GM21381 (cell line): ENCODE data around the gene RASL11A.
"Not testable (repeated sequence)": the region's sequence is repeated elsewhere in the genome, so short reads cannot be mapped to it uniquely, and the experiment has no call there.

Experiments used
- ATAC-seq: cut with Tn5 transposase; IDR thresholded peaks from one replicate; pipeline ENCODE4 v1.9.1; 2021; ENCODE audit warnings: mild to moderate bottlenecking, moderate library complexity; ENCODE audit not compliant: unreplicated experiment

Gene RASL11A, protein sequence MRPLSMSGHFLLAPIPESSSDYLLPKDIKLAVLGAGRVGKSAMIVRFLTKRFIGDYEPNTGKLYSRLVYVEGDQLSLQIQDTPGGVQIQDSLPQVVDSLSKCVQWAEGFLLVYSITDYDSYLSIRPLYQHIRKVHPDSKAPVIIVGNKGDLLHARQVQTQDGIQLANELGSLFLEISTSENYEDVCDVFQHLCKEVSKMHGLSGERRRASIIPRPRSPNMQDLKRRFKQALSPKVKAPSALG

DNA sequence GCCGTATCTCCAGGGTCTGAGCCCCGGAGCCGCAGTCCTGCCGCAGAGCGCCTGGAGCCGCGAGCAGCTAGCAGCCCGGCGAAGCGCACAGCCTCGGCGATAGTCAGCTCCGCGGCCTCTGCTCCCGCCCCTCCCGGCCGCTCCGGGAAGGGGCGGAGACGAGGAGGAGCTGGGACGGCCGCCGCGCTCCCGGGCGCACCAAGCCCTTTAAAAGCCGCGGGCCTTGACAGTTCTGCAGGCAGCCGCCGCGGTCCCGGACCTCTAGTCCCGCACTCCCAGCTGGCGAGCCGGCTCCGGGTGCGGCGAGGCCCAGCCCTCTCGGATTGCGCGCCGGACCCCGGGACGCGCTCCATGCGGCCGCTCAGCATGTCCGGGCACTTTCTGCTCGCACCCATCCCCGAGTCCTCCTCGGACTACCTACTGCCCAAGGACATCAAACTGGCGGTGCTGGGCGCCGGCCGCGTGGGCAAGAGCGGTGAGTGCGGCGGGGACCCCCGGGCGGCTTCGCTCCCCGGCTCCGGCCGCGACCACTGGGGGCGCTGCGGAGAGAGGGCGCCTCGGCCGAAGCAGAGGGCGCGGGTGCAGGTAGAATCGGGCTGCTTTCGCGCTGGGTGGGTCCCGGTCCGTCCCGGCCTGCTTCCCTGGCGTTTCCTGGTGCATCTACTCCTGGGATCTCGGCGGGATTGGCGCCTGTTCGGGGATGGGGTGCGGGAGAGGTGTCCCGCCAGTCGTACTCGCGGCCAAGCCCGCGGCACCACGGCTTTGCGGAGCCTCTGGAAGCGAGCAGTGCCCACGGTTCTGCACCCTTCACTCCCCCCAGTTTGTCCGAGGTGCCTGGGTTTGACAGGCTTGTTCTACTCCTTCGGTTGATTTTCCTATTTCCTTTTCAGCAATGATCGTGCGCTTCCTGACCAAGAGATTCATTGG lies at the start of gene RASL11A:
Gene RASL11A, plus strand, starts transcription at position 237 of the 927 bp plus-strand sequence. Its CDS starts 115 bp downstream, at position 352.
- ATAC-seq = peak; percentile 81

DNA sequence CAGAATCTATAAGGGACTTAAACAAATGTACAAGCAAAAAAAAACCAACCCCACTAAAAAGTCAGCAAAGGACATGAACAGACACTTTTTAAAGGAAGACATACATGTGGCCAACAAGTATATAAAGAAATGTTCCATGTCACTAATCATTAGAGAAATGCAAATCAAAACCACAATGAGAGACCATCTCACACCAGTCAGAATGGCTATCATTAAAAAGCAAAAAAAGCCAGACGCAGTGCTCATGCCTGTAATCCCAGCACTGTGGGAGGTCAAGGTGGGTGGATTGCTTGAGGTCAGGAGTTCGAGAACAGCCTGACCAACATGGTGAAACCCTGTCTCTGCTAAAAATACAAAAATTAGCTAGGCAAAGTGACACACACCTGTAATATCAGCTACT lies 48.5 kb upstream of the RASL11A start:
- not testable (repeated sequence) for ATAC-seq

DNA sequence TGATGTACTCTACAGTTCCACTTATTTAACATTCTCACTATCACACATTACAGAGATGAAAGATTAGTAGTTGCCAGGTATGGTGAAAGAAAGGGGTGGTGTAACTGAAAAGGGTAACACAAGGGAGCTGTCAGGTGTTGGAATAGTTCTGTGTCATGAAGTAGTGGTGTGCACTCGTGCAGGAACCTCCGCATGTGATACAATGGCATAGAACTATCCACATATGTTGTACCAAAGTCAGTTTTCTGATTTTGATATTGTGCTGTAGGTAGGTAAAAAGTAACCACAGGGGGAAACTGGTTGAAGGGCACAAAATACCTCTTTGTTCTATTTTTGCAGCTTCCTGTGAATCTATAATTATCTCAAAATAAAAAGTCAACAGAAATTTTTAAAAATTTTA lies 43.6 kb upstream of the RASL11A start:
- ATAC-seq = no peak

DNA sequence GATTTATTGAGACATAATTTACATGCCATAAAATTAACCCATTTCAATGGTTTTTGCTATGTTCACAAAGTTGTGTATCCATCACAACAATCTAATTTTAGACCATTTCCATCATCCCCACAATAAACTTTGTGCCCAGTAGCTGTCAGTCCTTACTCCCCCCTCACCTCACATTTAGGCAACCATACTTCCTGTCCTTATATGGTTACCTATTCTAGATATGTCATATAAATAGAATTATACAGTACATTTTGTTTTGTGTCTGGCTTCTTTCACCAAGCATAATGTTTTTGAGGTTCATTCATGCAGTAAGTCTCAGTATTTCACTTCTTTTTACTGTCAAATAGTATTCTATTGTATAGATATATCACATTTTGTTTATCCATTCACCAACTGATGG lies 42.5 kb upstream of the RASL11A start:
- ATAC-seq = no peak

DNA sequence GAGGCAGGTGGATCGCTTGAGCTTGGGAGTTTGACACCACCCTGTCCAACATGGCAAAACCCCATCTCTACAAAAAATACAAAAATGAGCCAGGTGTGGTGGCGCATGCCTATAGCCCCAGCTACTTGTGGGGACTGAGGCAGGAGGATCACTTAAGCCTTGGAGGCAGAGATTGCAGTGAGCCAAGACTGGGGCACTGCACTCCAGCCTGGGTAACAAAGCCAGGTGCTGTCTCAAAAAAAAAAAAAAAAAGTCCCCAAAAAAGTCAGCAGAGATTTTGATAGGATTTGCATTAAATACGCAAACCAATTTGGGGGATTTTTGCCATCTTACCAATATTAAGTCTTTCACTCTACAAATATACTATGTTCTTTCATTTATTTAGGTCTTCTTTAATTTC lies 41.0 kb upstream of the RASL11A start:
- ATAC-seq = no peak

DNA sequence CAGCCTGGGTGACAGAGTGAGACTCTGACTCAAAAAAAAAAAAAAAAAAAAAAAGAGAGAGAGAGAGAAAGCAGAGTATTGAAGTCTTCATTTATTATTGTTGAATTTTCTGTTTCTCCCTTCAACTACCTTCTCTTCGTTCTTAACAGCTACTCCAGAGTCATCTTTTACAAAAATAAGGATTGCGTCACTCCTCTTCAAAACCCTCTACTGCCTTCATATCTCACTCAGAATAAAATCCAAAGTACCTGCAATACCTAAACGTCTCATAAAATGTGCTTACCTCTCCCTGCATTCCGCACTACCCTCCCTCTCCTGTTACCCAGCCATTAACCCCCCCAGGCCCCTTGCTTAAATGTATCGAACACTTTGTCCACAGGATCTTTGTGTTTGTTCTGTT lies 36.7 kb upstream of the RASL11A start:
- ATAC-seq = no peak

DNA sequence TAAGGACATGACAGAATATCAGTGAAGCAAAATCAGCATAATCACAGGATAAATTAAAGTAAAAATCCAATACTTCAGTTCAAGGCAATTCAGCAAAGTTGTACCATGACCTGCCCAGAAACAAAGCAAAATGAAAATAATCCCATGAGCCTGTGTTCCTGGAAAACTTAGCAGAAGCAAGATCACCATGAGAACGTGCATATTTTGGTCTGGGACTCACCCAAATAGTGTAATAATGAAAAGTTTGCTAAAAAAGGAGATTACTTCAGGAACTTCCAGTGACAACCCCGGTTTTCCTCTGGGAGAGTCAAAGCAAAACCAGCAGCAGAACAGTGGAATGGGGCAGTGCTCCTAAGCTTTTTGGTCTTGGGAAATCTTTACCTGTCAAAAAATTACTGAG lies 34.2 kb upstream of the RASL11A start:
- no peak for ATAC-seq

DNA sequence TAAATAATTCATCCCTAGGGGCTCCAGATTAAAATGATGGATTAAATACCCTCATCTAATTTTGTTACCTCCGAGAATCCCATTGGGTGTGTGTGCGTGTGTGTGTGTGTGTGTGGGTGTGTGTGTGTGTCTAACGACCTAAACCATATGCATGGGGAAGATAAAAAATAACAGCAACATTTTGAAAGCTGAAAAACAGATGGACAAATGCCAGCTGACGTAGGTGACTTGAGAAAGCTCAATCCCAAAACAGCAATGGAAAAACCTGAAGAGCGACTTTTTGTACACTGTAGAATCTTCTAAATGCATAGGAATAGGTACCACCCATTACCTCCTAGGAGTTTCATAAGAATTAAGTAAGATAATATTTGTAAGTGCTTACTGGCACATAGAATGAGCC lies 27.9 kb upstream of the RASL11A start:
- ATAC-seq = no peak

DNA sequence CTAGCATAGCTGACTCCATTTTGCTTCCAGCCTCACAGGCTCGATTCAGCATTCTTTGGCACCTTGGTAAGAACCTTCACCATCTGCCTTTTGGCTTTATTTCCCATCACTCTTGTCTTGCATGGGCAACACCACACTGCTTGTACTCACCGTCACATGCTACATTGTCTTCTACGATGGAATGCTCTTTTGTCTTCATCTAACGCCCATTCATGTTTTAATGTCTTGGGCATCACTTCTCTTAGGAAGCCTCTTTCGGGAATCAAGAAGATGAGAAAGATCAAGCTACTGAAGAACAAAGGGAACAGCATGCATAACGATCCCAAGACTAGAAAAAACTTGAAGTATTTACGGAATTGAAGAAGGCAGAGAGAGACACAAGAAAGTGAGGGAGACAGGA lies 25.0 kb upstream of the RASL11A start:
- no peak for ATAC-seq

DNA sequence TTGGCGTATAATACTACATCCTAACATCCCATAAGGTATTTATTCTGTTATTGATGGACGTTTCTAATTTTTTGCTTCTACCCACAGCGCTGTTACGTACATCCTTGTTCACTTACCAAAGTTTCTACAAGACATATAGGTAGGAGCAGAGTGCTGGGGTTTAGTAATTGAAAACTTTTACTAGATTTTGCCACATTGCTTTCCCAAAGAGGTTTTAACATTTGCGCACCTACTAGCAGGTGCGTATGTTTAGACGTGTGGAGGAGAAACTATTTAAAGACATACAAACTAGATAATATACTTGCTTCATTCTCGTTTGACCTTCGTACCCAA lies 19.8 kb upstream of the RASL11A start:
- ATAC-seq = no peak

DNA sequence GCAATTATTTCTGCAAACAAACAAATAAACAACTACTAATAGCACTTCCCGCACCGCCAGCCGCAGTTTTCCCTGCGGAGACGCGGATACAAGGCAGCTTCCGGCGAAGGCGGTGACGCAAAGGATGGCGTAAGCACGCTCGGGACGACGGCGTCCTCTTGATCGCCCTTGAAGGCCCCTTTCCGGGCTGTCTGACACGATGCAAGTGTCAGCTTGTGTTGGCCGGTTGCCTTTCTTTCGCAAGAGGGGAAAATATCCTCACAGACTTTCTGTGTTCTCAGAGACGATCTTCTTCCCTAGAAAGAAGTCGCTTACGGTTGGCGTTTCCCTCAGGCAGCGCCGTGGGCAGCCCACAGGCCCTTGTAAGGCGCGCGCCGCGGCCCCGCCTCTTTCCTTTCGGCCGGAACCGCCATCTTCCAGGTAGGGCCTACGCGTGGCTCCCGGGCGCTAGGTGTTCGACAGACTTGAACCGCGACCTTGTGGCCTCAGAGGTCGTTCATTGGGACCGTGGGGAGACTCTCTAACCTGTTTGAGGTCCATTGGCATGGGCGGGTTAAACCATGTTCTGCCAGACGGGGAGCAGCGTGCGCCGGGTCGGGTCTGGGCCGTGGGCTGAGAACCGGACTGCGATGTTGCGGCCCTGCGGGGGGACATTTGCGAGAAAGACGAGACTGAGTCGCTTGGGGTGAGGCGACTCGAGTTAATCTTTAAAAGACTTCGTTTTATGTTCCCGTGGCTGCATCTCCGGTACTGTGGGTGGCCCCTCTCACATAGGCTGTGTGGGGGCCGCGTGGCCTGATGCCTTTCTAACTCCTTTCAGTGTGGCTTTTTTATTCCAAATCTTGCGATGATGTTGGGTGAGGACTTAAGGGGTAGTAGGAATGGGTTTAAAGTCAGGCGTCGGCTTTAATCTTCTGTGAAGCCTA lies 19.2 kb upstream of the RASL11A start, which contains the start of gene RPL21:
Gene RPL21, plus strand, starts transcription at position 393 of the 926 bp plus-strand sequence. CDS start 2,219 bp downstream, outside the sequence.
- ATAC-seq = peak; percentile 92

DNA sequence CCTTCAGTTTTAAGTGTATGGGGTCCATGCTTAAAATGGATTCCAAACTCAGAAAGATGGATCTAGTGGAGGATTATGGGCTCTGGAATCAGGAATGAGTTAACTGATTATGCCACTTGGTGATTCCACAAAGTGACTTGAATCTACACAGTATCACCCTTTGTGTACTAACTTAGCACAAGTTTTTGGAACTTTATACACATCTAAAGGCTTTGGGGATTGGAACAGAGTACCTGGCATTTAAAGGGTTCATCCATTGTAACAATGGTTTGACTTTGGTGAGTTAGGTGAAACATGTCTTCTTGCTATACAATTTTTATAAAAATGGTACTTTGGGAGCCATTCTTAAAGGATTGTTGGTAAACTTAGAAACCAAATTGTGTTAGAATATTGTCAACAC lies 18.2 kb upstream of the RASL11A start:
- no peak for ATAC-seq

DNA sequence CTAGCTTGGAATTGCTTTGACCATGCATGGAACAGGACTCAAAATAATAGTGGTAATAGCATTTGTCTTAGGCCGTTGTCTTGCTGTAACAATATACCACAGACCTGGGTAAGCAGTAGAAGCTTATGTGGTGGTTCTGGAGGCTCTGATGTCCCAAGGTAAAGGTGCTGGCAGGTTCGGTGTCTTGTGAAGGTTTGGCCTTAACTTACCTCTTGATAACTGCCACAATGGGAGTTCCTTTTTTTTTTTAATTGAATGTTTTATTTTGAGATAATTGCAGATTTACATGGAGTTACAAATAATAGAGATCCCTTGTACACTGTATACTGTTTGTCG lies 13.4 kb upstream of the RASL11A start:
- no peak for ATAC-seq

DNA sequence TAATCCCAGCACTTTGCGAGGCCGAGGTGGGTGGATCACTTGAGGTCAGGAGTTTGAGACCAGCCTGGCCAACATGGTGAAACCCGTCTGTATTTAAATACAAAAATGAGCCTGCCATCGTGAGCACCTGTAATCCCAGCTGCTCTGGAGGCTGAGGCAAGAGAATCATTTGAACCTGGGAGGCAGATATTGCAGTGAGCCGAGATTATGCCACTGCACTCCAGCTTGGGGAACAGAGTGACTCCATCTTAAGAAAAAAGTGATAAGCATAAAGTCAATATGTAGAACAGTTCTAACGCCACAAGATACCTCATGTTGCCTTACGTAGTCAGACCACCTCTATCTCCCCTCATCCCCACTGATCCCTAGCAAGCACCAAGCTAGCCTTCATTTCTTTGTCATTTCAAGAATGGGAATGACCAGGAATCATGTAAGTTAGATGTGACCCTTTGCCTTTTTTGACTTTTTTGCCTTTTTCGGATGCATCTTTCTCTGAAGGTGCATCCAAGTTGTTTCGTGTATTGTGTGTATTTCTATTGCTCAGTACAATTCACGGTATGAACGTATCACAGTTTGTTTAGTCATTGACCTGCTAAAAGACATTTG lies 12.9 kb upstream of the RASL11A start:
- no peak for ATAC-seq

DNA sequence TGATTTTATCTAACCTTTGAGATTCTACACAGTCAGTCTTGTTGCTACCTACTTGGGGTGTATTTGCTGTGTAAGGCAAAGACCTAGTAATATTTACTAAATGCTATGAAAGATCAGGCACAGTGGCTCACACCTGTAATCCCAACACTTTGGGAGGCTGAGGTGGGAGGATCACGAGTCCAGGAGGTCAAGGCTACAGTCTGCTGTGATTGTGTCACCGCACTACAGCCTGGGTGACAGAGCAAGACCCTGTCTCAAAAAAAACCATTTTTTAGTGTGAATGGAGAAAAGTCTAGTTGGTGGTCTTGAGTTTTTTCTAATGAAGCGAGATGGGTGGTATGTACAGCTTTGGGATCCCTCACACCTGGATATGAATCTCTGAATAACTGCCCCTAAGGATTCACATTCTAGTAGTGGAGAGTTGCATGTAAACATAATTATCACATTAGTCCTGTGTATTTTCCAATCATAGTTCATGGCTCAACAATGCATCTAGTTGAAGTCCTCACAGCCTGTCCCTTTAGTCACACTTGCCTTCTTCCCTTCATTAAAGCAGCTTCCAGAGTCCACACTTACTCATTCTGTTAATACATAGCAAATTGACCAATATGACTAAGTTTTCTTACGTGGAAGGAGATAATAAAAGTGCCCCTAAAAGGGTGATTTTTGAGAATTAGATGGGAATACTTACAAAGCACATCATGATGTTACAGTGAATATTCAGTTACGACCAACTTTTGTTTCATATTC lies 11.8 kb upstream of the RASL11A start:
- ATAC-seq = no peak

DNA sequence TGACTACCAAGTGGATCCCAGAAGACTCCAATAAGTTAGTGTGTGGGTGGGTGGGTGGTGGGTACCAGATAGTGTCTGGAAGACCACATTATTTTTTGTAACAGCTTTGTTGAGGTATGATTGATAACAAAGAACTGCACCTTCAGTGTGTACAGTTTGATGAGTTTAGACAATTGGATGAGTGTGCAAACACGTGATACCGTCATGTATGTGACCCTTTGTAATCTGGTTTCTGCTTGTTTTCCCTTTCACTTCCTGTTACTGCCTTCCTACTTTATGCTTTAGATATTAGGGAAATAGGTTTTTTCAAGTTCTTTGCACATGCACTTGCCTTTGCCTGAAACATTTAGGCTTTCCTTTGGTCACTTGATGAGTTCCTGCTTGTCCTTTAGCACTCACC lies 10.8 kb upstream of the RASL11A start:
- ATAC-seq = no peak

DNA sequence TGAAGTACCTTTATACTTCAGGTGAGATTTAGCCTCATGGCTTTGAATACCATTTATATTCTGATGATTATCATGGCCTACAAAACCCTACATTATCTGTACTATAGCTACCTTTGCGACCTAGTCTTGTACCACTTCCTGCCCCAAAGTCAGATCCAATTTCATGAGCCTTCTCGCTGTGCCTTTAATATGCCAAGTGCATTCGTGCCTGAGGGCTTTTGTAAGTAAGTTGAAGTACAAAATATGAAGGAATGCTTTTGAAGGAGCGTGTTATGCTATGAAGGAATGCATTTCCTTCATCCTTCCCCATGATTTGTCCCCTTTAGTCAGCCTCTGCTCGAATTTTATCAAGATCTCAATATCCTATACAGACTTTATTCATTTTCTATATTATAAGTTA lies 9.2 kb upstream of the RASL11A start:
- ATAC-seq = no peak

DNA sequence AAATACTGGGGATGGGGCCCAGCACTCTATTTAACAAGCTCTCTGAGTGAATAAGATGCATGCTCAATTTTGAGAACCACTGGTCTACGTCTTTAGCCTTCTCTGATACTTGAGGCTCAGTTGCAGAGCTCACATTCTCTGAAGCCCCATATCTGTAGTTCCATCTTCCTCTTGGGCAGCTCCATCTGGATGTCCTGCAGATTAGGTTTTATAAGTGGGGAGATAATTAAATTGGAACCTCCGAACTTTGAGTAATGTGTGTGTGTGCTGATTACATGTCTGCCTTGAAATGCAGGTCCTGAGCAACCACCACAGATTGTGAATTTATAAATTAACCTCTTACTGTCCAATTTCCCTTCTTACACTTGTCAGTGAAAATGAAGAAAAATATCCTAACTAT lies 7.2 kb upstream of the RASL11A start:
- no peak for ATAC-seq

DNA sequence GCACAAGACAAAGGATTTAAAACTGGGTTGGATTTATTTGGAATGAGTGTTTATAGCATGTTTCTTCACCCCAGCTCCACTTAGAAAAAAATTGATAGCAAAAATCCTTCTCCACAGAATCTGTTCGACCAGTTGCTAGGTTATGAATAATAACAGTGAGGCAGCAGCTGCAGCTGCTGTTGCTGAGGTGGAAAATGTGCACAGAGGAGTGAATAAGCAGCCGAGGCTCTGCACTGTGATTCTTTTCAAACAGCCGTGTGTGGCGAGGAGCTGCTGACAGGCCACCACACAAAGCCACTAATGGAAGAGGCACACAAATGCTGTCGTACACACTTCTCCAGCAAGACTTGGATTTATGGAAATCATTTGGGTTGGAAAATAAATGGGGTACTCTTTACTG lies 6.4 kb upstream of the RASL11A start:
- no peak for ATAC-seq

DNA sequence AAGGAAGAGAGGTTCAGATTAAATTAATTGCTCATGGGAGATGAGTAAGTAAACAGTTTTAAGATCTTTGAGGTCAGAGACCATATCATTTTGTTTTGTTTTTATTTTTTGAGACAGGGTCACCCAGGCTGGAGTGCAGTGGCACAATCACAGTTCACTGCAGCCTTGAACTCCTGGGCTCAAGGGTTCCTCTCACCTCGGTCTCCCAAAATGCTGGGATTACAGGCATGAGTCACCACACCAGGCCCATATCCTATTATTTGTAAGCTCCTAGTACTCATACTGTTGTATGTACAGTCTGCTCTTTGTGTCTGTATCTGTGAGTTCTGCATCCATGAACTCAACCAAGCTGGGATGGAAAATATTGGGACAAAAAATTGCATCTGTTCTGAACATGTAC lies 6.0 kb upstream of the RASL11A start:
- ATAC-seq = no peak
